BJ (cell line): Measurements from ENCODE around the gene SLC39A5. TPM values are rescaled to one million over a fixed set of nuclear protein-coding genes. Genes with fewer than 3 reads are reported as not detected.
"Not testable (repeated sequence)": the region's sequence is repeated elsewhere in the genome, so short reads cannot be mapped to it uniquely, and the experiment has no call there.

ENCODE experiments used
- CTCF ChIA-PET: fragments of 350-600 bp; formaldehyde crosslinking; extraction: SDS; loops from one replicate; lab custom pipeline; 2021; ENCODE audit warnings: antibody characterized with exemption, inconsistent platforms; lab: Yijun Ruan, JAX
- POLR2A ChIA-PET: fragments of 300-600 bp; sonication (Branson Sonifier 250); formaldehyde crosslinking; extraction: SDS; loops from one replicate; lab custom pipeline; 2021; ENCODE audit warnings: antibody characterized with exemption; lab: Charles Lee
- DNase-seq: peaks from one replicate; pipeline ENCODE4 v3.0.0-alpha.2; 2011; ENCODE audit warnings: low read depth
- H3K27me3 ChIP-seq: 2 replicates; pipeline ENCODE4 v1.6.0; 2011; ENCODE audit warnings: low read length; ENCODE audit not compliant: control insufficient read depth, insufficient read depth
- H3K36me3 ChIP-seq: 2 replicates; pipeline ENCODE4 v1.5.1; 2011; ENCODE audit warnings: low read length; ENCODE audit not compliant: control insufficient read depth, insufficient read depth
- H3K4me3 ChIP-seq: 2 replicates; pipeline ENCODE4 v1.5.1; 2011; ENCODE audit warnings: low read depth, mild to moderate bottlenecking, control low read depth, low read length
- polyA plus RNA-seq: library from polyadenylated mRNA; depleted of rRNA; stranded (reverse); fragments of >200 nt; gene quantifications from 2 replicates; pipeline ENCODE4 v1.2.3, GENCODE V29; 2011
- TF ChIP-seq, protein P1 (sequence below): IDR thresholded peaks from 2 replicates; pipeline ENCODE4 v1.5.1; 2011; ENCODE audit warnings: low read depth, mild to moderate bottlenecking, control low read depth, inconsistent platforms, low read length, moderate library complexity; ENCODE audit not compliant: insufficient read depth

The SLC39A5 gene
- polyA plus RNA-seq, 1 experiment, result not detected

DNA sequence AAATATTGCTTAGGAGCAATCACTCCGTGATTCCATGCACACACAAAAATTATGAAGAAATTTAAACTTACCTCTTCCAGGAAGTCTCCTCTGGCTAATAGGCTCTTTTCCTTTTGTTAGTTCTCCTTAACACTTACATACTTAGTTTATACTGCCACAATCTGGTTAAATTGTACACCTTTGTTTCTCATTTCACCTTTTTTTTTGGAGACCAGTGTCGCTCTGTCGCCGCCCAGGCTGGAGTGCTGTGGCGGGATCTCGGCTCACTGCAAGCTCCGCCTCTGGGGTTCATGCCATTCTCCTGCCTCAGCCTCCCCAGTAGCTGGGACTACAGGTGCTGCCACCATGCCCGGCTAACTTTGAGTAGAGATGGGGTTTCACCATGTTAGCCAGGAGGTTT lies 30.5 kb downstream of the SLC39A5 start:
- no peaks in the 10 kb centered on the region for H3K27me3 ChIP-seq
- no peak overlapping the region for H3K4me3 ChIP-seq
- POLR2A ChIA-PET, result no interaction called here
- H3K36me3 ChIP-seq, result peaks cover 7% of the 10 kb centered on the region
- CTCF ChIA-PET, result interaction anchor here (1.9 kb wide), 1 partner anchor 204 kb away, joined by 6 read pairs; no protein-coding TSS in a partner anchor
- TF ChIP-seq, protein P1, sequence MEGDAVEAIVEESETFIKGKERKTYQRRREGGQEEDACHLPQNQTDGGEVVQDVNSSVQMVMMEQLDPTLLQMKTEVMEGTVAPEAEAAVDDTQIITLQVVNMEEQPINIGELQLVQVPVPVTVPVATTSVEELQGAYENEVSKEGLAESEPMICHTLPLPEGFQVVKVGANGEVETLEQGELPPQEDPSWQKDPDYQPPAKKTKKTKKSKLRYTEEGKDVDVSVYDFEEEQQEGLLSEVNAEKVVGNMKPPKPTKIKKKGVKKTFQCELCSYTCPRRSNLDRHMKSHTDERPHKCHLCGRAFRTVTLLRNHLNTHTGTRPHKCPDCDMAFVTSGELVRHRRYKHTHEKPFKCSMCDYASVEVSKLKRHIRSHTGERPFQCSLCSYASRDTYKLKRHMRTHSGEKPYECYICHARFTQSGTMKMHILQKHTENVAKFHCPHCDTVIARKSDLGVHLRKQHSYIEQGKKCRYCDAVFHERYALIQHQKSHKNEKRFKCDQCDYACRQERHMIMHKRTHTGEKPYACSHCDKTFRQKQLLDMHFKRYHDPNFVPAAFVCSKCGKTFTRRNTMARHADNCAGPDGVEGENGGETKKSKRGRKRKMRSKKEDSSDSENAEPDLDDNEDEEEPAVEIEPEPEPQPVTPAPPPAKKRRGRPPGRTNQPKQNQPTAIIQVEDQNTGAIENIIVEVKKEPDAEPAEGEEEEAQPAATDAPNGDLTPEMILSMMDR, result no peak
- DNase-seq, result no peak

DNA sequence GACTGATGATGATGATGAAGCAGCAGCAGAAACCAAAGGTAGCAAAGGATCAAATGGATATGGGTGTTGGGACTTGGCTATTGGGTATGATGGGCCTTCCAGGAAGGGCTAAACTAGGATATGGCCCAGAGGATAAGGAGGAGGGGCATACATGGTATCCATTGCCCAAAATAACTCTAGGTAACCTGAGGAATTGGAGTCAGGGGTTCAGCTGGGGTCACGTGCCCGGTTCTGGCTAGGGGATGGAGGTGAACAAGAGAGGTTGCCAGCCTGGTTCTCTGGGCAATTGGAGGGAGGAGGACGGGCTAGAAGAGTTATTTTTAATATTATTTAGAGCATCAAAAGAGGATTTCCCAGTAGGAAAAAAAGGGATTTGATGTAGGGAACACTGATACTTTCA lies 31.1 kb downstream of the SLC39A5 start:
- H3K27me3 ChIP-seq, result no peaks in the 10 kb centered on the region
- TF ChIP-seq, protein P1, result no peak
- no peak for DNase-seq
- POLR2A ChIA-PET, result no interaction called here
- peaks cover 2% of the 10 kb centered on the region for H3K36me3 ChIP-seq
- CTCF ChIA-PET, result interaction anchor here (0.8 to 1.9 kb wide), 2 partner anchors 71 to 203 kb away, joined by 3 to 6 read pairs; partner anchors contain the start of gene SMARCC2
- no peak overlapping the region for H3K4me3 ChIP-seq

DNA sequence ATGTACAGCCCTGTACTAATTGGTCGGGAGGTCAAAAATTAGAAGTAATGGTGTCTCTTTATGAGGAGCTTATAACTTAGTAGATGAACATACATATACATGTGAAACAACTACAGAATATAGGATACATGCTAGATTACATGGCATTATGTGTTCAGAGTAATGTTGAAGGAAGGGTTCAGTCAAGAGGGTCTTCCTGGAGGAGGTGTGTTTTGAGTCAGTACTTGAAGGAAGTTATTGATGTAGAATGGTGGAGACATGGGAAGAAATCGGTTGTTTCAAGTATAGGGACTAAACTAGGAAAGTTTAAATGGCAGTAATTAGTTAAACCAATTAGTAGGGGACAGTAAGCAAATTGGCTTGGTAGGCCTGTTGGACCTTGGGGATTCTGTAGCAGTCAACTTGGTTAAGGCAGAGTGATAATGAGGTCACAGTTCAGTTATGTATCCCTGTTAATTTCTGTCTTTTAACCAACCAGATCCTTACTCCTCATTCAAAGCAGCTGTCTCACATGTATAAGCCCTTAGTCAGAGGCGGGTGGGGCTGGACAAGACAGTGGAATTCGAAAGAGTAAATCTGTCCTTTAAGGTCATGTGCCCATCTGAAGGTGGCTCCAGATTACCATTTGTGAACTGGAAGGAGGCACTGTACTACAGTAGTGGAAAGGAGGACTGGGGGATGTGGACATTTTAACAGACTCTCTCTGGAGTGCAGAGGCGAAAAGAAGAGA lies 31.8 kb downstream of the SLC39A5 start:
- H3K4me3 ChIP-seq, result no peak overlapping the region
- POLR2A ChIA-PET, result no interaction called here
- H3K27me3 ChIP-seq, result no peaks in the 10 kb centered on the region
- CTCF ChIA-PET, result interaction anchor here (0.5 to 1.9 kb wide), 5 partner anchors 38 to 474 kb away, joined by 3 to 6 read pairs (median 3); partner anchors contain the start of gene SMARCC2
- peak; percentile 79 for DNase-seq
- TF ChIP-seq, protein P1, result no peak
- H3K36me3 ChIP-seq, result 0 out of 2 replicates have a peak, but pooled peaks cover 2% of the 10 kb centered on the region

DNA sequence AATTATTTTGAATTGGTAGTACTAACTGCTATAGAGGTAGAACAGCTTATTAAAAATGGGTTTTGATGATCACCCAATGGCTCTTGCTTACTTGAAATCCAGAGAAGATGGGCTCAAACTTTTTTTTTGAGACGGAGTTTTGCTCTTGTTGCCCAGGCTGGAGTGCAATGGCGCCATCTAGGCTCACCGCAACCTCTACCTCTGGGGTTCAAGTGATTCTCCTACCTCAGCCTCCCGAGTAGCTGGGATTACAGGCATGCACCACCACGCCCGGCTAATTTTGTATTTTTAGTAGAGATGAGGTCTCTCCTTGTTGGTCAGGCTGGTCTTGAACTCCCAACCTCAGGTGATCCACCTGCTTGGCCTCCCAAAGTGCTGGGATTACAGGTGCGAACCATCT lies 33.1 kb downstream of the SLC39A5 start:
- H3K27me3 ChIP-seq, DNase-seq, POLR2A ChIA-PET, H3K4me3 ChIP-seq, H3K36me3 ChIP-seq: not testable (repeated sequence)
- CTCF ChIA-PET, result interaction anchor here (0.9 kb wide), 1 partner anchor 41 kb away, joined by 4 read pairs; the partner anchor contains the start of gene RNF41

DNA sequence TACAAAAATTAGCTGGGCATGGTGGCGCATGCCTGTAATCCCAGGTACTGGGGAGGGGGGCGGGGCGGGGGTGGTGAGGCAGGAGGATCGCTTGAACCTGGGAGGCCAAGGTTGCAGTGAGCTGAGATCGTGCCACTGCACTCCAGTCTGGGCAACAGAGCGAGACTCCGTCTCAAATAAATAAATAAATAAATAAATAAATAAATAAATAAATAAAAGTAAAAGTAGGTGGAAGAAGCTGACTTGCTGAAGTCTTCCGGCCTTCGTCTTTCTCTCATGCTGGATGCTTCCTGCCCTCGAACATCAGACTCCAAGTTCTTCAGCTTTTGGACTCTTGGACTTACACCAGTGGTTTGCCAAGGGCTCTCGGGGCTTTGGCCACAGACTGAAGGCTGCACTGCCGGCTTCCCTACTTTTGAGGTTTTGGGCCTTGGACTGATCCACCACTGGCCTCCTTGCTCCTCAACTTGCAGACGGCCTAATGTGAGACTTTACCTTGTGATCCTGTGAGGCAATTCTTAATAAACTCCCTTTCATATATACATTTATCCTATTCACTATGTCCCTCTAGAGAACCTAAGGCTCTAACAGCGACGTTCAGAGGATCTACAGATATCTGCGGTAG lies 36.3 kb downstream of the SLC39A5 start:
- not testable (repeated sequence) for H3K27me3 ChIP-seq, H3K36me3 ChIP-seq, DNase-seq
- ChIA-PET CTCF (interaction anchor here (1.2 to 4.4 kb wide), 9 partner anchors 8 to 148 kb away, joined by 3 to 24 read pairs (median 5); partner anchors contain the start of genes ANKRD52, CNPY2, CS and RNF41), POLR2A (interaction anchor here (0.6 to 1.2 kb wide), 2 partner anchors 8 to 148 kb away, joined by 4 to 5 read pairs; partner anchors contain the start of gene ANKRD52)
- H3K4me3 ChIP-seq, result peak overlapping the region; percentile 78
